Mucosa of descending colon (tissue), 3 donors: ENCODE data around the gene BRF1. TPM values are rescaled to one million over a fixed set of nuclear protein-coding genes. Genes with fewer than 3 reads are reported as not detected.
A peak's percentile ranks its signal among the peaks of the same experiment; 100 is the strongest.

ENCODE experiments used
- ATAC-seq: fragments of 200-7000 bp; cut with Tn5 transposase; one replicate; pipeline ENCODE4 v1.9.1; 2020; ENCODE audit warnings: mild to moderate bottlenecking, moderate library complexity
- DNase-seq, 3 donors: peaks; one replicate each; pipeline ENCODE4 v3.0.0-alpha.2; 2020
- H3K36me3 ChIP-seq: fragments of 200-600 bp; one replicate; pipeline ENCODE4 v1.8.0; 2021; ENCODE audit warnings: low read depth, mild to moderate bottlenecking
- H3K4me1 ChIP-seq: fragments of 200-600 bp; one replicate; pipeline ENCODE4 v1.8.0; 2021; ENCODE audit warnings: low read depth, mild to moderate bottlenecking
- H3K4me3 ChIP-seq: fragments of 200-600 bp; one replicate; pipeline ENCODE4 v1.8.0; 2021; ENCODE audit warnings: mild to moderate bottlenecking
- H3K9me3 ChIP-seq: fragments of 200-600 bp; one replicate; pipeline ENCODE4 v1.8.0; 2021; ENCODE audit warnings: mild to moderate bottlenecking
- intact Hi-C, 2 donors: fragments of 100-400 bp; cut with DNase I in 1 of 2; cut with micrococcal nuclease in 1 of 2; formaldehyde crosslinking; loops; one replicate each; pipeline versions ENCODE4 v1.11.0 to v1.11.1; 2022; cut with DNase I, micrococcal nuclease
- total RNA-seq, 3 donors: library from RNA; stranded (reverse); fragmentation: NEBNext Ultra II Directional in 2 of 3; extraction: Animal tissue kit (Norgen Biotek cat#: 25700) in 2 of 3; gene quantifications; one replicate each; pipeline versions ENCODE4 v1.2.1 to v1.2.4, GENCODE V29; 2021 to 2023
- TF ChIP-seq, protein P1 (sequence below): fragments of 200-600 bp; IDR thresholded peaks from one replicate; pipeline ENCODE4 v1.8.0; 2022; ENCODE audit warnings: antibody characterized with exemption, mild to moderate bottlenecking
- donor health status: DM: no; HTN: no; CAD: no; lungs with moderate emphysema.
- donor health status: DM: no; HTN: no; CAD: no.
- donor health status: DM: no; HTN: yes; CAD: no.

BRF1 gene
- total RNA-seq, 3 donors from 2014 or later: 27.4 to 40.1 (median 34.2) TPM

DNA sequence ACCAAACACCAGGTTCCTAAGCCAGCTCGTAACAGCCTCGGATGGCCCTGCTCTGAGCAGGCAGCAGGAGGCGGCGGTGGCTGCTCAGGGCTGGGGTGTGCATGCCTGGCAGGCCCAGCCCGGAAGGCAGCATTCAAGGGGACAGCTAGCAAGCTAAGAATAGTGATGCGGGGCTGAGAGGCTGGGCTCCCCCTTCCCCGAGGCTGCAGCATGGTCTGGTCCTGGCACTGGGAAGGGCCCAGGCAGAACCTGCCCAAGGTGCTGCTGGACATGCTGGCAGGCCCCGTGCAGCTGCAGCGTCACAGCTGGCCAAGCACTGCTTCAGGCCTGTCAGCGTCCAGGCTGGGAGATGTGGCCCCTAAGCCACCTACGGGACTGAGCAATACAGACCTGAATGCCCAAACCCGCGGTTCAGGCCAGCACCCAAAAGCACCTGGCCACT is 93.3 kb downstream of the BRF1 start:
- intact Hi-C loops: no loop called here
- Histone ChIP-seq H3K4me3 (no peak overlapping the region), H3K4me1 (peaks cover 18% of the 10 kb centered on the region), H3K9me3 (no peaks in the 10 kb centered on the region), H3K36me3 (no peaks in the 10 kb centered on the region)
- TF ChIP-seq, protein P1, sequence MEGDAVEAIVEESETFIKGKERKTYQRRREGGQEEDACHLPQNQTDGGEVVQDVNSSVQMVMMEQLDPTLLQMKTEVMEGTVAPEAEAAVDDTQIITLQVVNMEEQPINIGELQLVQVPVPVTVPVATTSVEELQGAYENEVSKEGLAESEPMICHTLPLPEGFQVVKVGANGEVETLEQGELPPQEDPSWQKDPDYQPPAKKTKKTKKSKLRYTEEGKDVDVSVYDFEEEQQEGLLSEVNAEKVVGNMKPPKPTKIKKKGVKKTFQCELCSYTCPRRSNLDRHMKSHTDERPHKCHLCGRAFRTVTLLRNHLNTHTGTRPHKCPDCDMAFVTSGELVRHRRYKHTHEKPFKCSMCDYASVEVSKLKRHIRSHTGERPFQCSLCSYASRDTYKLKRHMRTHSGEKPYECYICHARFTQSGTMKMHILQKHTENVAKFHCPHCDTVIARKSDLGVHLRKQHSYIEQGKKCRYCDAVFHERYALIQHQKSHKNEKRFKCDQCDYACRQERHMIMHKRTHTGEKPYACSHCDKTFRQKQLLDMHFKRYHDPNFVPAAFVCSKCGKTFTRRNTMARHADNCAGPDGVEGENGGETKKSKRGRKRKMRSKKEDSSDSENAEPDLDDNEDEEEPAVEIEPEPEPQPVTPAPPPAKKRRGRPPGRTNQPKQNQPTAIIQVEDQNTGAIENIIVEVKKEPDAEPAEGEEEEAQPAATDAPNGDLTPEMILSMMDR: no peak
- ATAC-seq (no peak), DNase-seq (no peak)

DNA sequence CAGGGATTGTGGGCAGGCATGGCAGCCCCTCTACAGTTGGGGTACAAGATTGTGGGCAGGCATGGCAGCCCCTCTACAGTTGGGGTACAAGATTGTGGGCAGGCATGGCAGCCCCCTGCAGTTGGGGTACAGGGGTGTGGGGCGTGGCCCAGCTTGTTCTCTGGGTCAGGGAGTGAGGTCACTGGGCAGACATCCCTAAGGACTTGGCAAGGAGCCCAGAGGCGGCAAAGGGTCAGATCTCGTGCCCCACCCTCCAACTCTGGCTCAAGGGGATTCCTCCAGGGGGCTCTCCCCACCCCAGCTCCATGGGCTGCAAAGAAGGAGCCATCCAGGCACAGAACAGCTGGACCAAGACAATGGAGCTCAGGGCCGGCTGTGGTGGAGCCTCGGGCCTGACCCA is 93.9 kb downstream of the BRF1 start:
- Histone ChIP-seq H3K36me3 (no peaks in the 10 kb centered on the region), H3K4me3 (no peak overlapping the region), H3K4me1 (peaks cover 18% of the 10 kb centered on the region), H3K9me3 (no peaks in the 10 kb centered on the region)
- intact Hi-C loops: no loop called here
- TF ChIP-seq, protein P1: no peak
- DNase-seq: no peak
- ATAC-seq: no peak

DNA sequence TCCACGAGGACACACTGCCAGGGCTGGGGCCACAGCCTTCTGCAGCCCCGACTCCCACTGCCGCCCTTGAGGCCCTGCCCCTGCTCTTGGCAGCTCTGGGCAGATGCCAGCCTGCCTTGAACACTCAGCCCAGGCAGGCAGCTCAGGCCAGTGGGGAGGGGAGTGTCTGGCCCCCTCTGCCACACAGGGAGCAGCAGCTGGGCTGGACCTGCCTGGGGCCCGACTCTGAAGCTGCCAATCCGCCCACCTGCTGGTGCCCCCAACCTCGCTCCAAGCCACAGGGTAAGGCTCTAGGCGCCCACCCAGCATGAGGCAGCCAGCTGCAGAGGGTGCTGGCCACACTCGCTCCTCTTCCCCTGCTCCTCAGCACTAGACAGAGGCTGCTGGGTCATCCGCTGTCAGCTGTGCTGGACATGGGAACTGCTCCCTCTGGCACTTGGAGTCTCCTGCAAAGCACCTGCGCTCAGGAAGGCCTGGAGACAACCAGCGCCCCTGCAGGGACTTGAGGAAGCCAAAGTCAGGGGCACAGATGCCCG is 95.1 kb downstream of the BRF1 start:
- TF ChIP-seq, protein P1: no peak
- no peaks in the 10 kb centered on the region for H3K9me3 ChIP-seq
- intact Hi-C loops: no loop called here
- ATAC-seq (peak; percentile 2), DNase-seq (no peak)
- H3K4me1 ChIP-seq: peaks cover 18% of the 10 kb centered on the region
- H3K36me3 ChIP-seq: no peaks in the 10 kb centered on the region
- H3K4me3 ChIP-seq: no peak overlapping the region

DNA sequence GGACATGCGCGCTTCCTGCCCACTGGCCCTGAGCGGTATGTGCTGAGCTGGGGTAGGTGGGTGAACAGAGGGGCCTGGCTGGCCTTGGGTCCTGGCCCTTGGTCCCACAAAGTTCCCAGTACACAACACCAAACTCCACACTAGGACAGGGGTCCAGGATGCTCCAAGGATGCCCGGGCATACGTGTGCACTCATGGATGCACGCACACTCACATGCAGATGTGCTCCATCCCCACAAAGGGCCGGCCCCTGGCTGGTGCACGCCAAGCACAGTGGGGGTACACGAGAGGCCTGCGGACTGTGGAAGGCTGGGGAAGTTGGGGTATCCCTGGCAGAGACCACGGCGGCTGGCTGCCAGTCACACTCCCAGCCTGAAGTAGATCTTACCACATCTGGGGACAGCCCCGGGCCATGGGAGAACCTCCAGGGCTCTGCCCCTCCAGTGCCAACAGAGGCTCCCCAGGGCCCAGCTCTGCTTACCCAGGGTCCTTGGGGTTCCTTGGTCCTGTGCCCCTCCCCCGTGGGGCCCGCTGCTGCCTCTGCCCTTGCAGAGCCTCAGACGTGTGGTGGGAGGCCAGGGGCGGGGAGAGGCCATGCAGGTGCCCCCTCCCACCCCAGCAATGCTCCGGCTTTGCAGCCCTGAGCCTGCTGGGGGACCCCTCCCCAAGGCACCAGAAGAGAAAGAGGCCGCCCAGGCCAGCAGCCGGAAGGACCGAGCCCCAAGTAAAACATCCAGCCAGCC is 95.7 kb downstream of the BRF1 start:
- no peaks in the 10 kb centered on the region for H3K36me3 ChIP-seq
- H3K4me1 ChIP-seq: peaks cover 18% of the 10 kb centered on the region
- no peaks in the 10 kb centered on the region for H3K9me3 ChIP-seq
- intact Hi-C loops: loop anchor here (5.0 kb wide), 2 partner anchors 77 to 147 kb away; no protein-coding TSS in a partner anchor
- TF ChIP-seq, protein P1: no peak
- DNase-seq (no peak), ATAC-seq (no peak)
- H3K4me3 ChIP-seq: no peak overlapping the region

DNA sequence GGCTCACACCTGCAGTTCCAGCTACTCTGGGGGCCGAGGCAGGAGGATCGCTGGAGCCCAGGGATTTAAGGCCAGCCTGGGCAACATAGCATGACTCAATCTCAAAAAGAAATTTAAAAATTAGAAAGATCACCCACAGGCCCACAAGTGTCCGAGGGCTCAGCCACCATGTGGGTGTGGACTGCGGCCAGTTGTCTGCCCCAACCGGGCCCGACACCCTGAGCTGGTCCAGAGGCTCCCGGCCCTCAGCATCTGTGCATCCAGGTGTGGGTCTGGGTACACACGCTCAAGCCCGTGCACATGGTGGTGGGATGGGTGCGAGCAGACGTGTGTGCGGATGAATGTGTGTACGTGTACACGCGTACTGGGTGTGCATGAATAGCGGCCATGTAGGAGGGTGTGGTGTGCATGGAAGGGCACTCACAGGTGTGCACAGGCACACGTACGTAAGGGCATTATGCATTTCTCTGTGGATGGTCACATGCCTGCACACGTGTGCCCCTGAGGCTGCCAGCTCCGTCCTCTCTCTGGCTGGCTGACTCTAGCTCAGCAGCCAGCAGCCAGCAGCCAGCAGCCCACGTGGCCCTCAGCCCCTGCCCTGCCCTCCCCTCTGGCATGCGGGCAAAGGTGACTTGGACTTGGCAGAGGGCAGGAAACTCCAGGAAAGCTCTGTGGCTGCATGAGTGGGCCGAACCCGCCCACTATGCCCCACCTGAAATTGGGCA is 96.4 kb downstream of the BRF1 start:
- ATAC-seq (peak; percentile 68), DNase-seq (peak in 2 of 3 donors; percentile 63 to 65)
- H3K4me1 ChIP-seq: peaks cover 18% of the 10 kb centered on the region
- H3K36me3 ChIP-seq: no peaks in the 10 kb centered on the region
- no peak overlapping the region for H3K4me3 ChIP-seq
- TF ChIP-seq, protein P1: no peak
- intact Hi-C loops: loop anchor here (5.0 kb wide), 2 partner anchors 78 to 148 kb away; no protein-coding TSS in a partner anchor
- no peaks in the 10 kb centered on the region for H3K9me3 ChIP-seq
